Transverse colon (tissue), 4 donors: Measurements from ENCODE around the gene PSMD12. TPM values are rescaled to one million over a fixed set of nuclear protein-coding genes. Genes with fewer than 3 reads are reported as not detected.

Experiments used
- DNase-seq: peaks from one replicate; pipeline ENCODE4 v3.0.0-alpha.2; 2019
- H3K27ac ChIP-seq, 4 donors: fragments of 200-600 bp; sonication (generic); 2 replicates each; pipeline ENCODE4 v1.5.1; 2016 to 2018; ENCODE audit warnings: inconsistent platforms in 4 of 4
- H3K27me3 ChIP-seq: fragments of 200-600 bp; sonication (generic); 2 replicates; pipeline ENCODE4 v1.5.1; 2017; ENCODE audit warnings: inconsistent platforms
- H3K36me3 ChIP-seq, 4 donors: fragments of 200-600 bp; sonication (generic); 2 replicates each; pipeline ENCODE4 v1.5.1; 2017 to 2019; ENCODE audit warnings: inconsistent platforms in 4 of 4
- H3K4me1 ChIP-seq, 4 donors: fragments of 200-600 bp; sonication (generic); 2 replicates each; pipeline ENCODE4 v1.5.1; 2017 to 2020; ENCODE audit warnings: inconsistent platforms in 4 of 4
- H3K4me3 ChIP-seq, 4 donors: fragments of 200-600 bp; sonication (generic); 1 replicate in 1 of 4; 2 replicates in 3 of 4; pipeline versions ENCODE4 v1.5.1 to v1.6.1; 2017 to 2019; ENCODE audit warnings: inconsistent platforms in 4 of 4
- H3K9me3 ChIP-seq, 2 donors: fragments of 200-600 bp; sonication (generic); 2 replicates each; pipeline ENCODE4 v1.5.1; 2017 to 2019; ENCODE audit warnings: inconsistent platforms in 2 of 2
- EP300 ChIP-seq: sonication (generic); formaldehyde crosslinking; IDR thresholded peaks from one replicate; pipeline ENCODE4 v1.6.1; 2017; ENCODE audit warnings: antibody characterized with exemption, low read depth
- POLR2A ChIP-seq: fragments of 450-650 bp; IDR thresholded peaks from one replicate; pipeline ENCODE4 v1.6.1; 2016; ENCODE audit warnings: antibody characterized with exemption, mild to moderate bottlenecking, moderate library complexity
- POLR2AphosphoS5 ChIP-seq, 3 donors: sonication (generic); formaldehyde crosslinking; IDR thresholded peaks; one replicate each; pipeline ENCODE4 v1.6.1; 2016; ENCODE audit warnings: antibody characterized with exemption in 3 of 3
- WGBS, 2 donors: methylation state at CpG; one replicate each; pipeline ENCODE4 v1.1.5; 2018; ENCODE audit warnings: low coverage in 1 of 2; 5-methylcytosine and 5-hydroxymethylcytosine counted together
- in situ Hi-C, 4 donors: fragments of 200-750 bp; cut with MboI; loops; one replicate each; pipeline versions ENCODE4 v1.15.0 to v1.15.1; 2017; ENCODE audit warnings: low sequenced_read_pairs in 3 of 4, low pct_ligation_motif_present in 1 of 4, low pct_unique_long_range_greater_than_20kb in 1 of 4
- intact Hi-C: fragments of 100-400 bp; cut with DNase I; formaldehyde crosslinking; loops from one replicate; pipeline ENCODE4 v1.15.1; 2023; ENCODE audit warnings: low total_unique reads
- total RNA-seq, 4 donors: library from RNA; depleted of rRNA; stranded (reverse); fragments of >200 nt; gene quantifications; one replicate each; pipeline ENCODE4 v1.1.0, GENCODE V29; 2016
- TF ChIP-seq, protein P1 (sequence below), 5 experiments: fragments of 200-600 bp in 3 of 5; fragments of 450-650 bp in 2 of 5; sonication (generic) in 3 of 5; IDR thresholded peaks; 1 replicate in 2 of 5; 2 replicates in 3 of 5; pipeline ENCODE4 v1.5.1; 2016 to 2017; ENCODE audit warnings: antibody characterized with exemption in 5 of 5, inconsistent platforms in 3 of 5, mild to moderate bottlenecking in 2 of 5, moderate library complexity in 1 of 5

The PSMD12 gene
- total RNA-seq, 4 donors from 2014 or later = 7.2 to 25.2 (median 12.5) TPM

- Histone ChIP-seq H3K36me3 (no peaks in the 10 kb centered on the region), H3K4me1 (peaks cover 0 to 7% (median 3%) of the 10 kb centered on the region in 4 donors), H3K4me3 (no peak overlapping the region), H3K9me3 (no peaks in the 10 kb centered on the region), H3K27me3 (no peaks in the 10 kb centered on the region), H3K27ac (no peak overlapping the region)
- TF ChIP-seq, protein P1, sequence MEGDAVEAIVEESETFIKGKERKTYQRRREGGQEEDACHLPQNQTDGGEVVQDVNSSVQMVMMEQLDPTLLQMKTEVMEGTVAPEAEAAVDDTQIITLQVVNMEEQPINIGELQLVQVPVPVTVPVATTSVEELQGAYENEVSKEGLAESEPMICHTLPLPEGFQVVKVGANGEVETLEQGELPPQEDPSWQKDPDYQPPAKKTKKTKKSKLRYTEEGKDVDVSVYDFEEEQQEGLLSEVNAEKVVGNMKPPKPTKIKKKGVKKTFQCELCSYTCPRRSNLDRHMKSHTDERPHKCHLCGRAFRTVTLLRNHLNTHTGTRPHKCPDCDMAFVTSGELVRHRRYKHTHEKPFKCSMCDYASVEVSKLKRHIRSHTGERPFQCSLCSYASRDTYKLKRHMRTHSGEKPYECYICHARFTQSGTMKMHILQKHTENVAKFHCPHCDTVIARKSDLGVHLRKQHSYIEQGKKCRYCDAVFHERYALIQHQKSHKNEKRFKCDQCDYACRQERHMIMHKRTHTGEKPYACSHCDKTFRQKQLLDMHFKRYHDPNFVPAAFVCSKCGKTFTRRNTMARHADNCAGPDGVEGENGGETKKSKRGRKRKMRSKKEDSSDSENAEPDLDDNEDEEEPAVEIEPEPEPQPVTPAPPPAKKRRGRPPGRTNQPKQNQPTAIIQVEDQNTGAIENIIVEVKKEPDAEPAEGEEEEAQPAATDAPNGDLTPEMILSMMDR (IDR thresholded peaks at IDR 0.05) = peak; percentile 60 to 73 (median 72)
- TF ChIP-seq POLR2A = no peak
- intact Hi-C loops (no loop called here), in situ Hi-C loops (loop anchor here in 3 of 4 donors (5.0 to 25.0 kb wide), 5 partner anchors 88 to 300 kb away; no protein-coding TSS in a partner anchor)
- DNase-seq = peak; percentile 60
- 61 to 68% methylated on average over 5 to 16 of the region's 16 CpGs for WGBS, 2 donors
These were observed 20.7 kb upstream of the PSMD12 start for GRCh38 chr17:67386965-67387551.

- 94 to 98% methylated on average over 8 to 20 of the region's 20 CpGs for WGBS, 2 donors
- no peak overlapping the region for H3K27ac ChIP-seq
- H3K4me1 ChIP-seq = peaks cover 0 to 5% (median under 1%) of the 10 kb centered on the region in 4 donors
- TF ChIP-seq POLR2A = no peak
- no peak for TF ChIP-seq POLR2AphosphoS5 (IDR thresholded peaks at IDR 0.05)
- TF ChIP-seq, protein P1 (IDR thresholded peaks at IDR 0.05) = no peak
- TF ChIP-seq EP300 = no peak
- H3K27me3 ChIP-seq = no peaks in the 10 kb centered on the region
- intact Hi-C loops = no loop called here
- in situ Hi-C loops = loop anchor here in 3 of 4 donors (5.0 to 25.0 kb wide), 5 partner anchors 89 to 302 kb away; no protein-coding TSS in a partner anchor
- DNase-seq = no peak
- H3K4me3 ChIP-seq = no peak overlapping the region
- H3K36me3 ChIP-seq = no peaks in the 10 kb centered on the region
- H3K9me3 ChIP-seq = no peaks in the 10 kb centered on the region
These were observed 19.0 kb upstream of the PSMD12 start for GRCh38 chr17:67385122-67385988.

DNA sequence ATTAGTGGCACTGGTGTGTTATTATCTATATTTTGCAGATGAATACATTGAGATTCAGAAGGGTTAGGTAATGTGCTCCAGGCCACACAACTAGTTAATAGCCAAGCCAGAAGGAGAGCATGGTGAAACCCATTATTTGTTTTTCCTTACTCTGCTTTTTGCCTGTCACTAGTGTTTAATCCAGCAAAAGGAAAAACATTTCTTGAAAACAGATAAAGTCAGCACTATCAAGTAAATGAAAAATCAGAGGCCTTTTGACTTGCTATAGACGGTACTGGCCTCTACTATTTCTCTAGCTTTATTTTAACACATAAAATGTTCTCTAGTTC, 15.5 kb upstream of the PSMD12 start:
- Histone ChIP-seq H3K36me3 (no peaks in the 10 kb centered on the region), H3K27me3 (no peaks in the 10 kb centered on the region), H3K4me3 (no peak overlapping the region), H3K4me1 (peaks cover 0 to 6% (median 2%) of the 10 kb centered on the region in 4 donors), H3K27ac (no peak overlapping the region), H3K9me3 (no peaks in the 10 kb centered on the region)
- in situ Hi-C loops = loop anchor here in 2 of 4 donors (10.0 to 25.0 kb wide), 4 partner anchors 93 to 305 kb away; no protein-coding TSS in a partner anchor
- TF ChIP-seq POLR2A (no peak), EP300 (no peak), POLR2AphosphoS5 (IDR thresholded peaks at IDR 0.05) (no peak)
- TF ChIP-seq, protein P1 (IDR thresholded peaks at IDR 0.05) = no peak
- intact Hi-C loops = no loop called here
- no peak for DNase-seq
- WGBS, 2 donors = 55 to 73% methylated on average over 1 of the region's 1 CpG

DNA sequence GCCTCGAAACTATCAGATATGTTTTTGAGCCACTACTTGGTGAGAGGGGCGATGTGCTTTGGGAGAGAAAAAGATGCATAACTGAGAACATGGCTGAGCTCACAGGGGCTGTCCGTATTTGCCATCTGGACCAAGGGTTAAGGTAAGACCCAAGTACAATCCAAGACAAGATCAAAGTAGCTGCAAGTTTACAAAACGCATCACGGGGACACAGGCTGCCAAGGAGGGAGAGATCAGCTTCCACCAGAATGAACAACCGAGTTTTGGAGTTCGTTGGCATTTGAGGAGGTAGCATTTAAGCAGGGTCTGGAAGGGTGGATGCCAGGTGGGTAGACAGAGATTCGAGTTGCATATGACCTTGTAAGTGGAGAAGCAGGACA, 12.9 kb upstream of the PSMD12 start:
- peak overlapping the region; percentile 88 to 94 (median 92) for H3K27ac ChIP-seq
- 52 to 56% methylated on average over 4 to 8 of the region's 8 CpGs for WGBS, 2 donors
- peak overlapping the region in 3 of 4 donors; percentile 67 to 72 (median 68) for H3K4me3 ChIP-seq
- DNase-seq = no peak
- in situ Hi-C loops (loop anchor here in 1 of 4 donors (25.0 kb wide), 2 partner anchors 233 to 308 kb away; no protein-coding TSS in a partner anchor), intact Hi-C loops (loop anchor here (10.0 kb wide), 1 partner anchor 96 kb away; no protein-coding TSS in a partner anchor)
- H3K9me3 ChIP-seq = no peaks in the 10 kb centered on the region
- H3K36me3 ChIP-seq = no peaks in the 10 kb centered on the region
- H3K4me1 ChIP-seq = peaks cover 0 to 12% (median 7%) of the 10 kb centered on the region in 4 donors
- H3K27me3 ChIP-seq = no peaks in the 10 kb centered on the region
- TF ChIP-seq, protein P1 (IDR thresholded peaks at IDR 0.05) = no peak
- TF ChIP-seq POLR2AphosphoS5 (IDR thresholded peaks at IDR 0.05) = no peak
- TF ChIP-seq POLR2A = no peak
- no peak for TF ChIP-seq EP300
